Measurements from ENCODE around the gene E4F1.
"Not testable (repeated sequence)": the region's sequence is repeated elsewhere in the genome, so short reads cannot be mapped to it uniquely, and the experiment has no call there.

Gene E4F1

GRCh38 chr16:2244926-2245795 lies 21.8 kb downstream of the E4F1 start:
- no peak for DNase-seq (ENCODE audit: low read depth)

DNA sequence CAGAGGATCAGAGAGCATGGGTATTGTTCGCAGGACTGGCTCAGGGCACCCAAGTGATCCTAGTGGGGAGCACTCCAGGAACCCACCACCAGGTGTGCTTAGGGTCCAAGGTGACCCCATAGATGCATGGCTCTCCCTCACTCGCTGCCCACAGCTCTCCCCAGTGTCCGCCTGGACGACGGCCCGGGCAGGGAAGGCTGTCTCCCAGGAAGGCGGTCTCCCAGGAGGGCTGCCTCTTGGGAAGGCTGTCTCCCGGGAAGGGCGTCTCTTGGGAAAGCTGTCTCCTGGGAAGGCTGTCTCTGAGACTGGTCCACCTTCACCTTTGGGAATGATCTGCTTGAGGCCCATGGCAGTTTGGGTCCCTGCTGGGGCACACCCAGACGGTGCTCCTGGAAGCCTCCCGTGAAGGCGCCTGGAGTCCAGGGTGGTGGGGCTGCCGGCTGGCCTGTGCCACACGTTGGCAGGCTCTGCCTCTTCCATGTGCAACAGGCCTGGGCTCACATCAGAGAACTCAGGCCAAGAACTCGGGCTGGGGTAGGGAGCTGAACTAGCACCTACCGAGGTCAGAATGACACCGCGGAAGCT lies 23.0 kb downstream of the E4F1 start:
- no peak for DNase-seq (ENCODE audit: low read depth)

DNA sequence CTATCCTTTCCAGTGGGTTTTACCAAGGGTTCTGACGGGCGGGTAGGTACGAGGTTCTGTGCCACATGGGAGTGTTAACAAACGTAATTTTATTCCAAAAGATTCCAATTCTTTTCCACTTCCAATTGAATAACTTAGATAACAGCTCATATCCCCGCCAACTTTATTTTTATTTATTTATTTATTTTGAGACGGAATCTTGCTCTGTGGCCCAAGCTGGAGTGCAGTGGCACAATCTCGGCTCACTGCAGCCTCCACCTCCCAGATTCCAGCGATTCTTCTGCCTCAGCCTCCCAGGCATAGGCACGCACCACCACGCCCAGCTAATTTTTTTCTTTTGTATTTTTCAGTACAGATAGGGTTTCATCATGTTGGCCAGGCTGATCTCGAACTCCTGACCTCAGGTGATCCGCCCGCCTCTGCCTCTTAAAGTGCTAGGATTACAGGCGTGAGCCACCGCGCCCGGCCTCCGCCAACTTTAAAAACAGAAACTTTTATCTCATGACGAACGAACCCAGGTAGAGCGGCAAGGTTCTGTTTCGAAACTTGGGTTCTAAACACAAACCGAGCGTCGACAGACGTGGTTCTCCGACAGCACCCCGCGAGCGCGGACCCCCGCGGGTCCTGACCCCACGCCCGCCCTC lies 27.4 kb downstream of the E4F1 start:
- no peak for DNase-seq (ENCODE audit: low read depth)

GRCh38 chr16:2251296-2252111 lies 28.1 kb downstream of the E4F1 start, which contains the start of gene ECI1:
Gene ECI1 (minus strand): TSS chr16:2251587. CDS start chr16:2251566, 21 bp downstream.
- peak; percentile 96 for DNase-seq (ENCODE audit: low read depth)

DNA sequence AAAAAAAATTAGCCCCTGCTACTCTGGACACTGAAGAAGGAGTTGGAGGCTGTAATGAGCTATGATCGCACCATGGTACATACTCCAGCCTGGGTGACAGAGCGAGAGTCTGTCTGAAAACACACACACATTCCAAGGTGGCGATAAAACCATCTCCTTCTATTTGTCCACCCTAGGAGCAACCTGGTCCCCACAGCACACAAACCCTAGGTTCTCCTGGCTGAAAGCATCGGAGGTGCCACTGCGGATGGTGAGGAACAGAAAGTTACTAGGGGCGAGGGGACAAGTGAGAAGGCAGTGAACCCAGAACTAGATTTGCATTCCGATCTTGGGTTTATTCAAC lies 29.4 kb downstream of the E4F1 start:
- no peak for DNase-seq (ENCODE audit: low read depth)

GRCh38 chr16:2253293-2253692 lies 29.9 kb downstream of the E4F1 start:
- DNase-seq (ENCODE audit: low read depth), result no peak

GRCh38 chr16:2256531-2257140 lies 33.2 kb downstream of the E4F1 start:
- DNase-seq (ENCODE audit: low read depth), result no peak

- DNase-seq (ENCODE audit: low read depth), result no peak
Measured at GRCh38 chr16:2257726-2258125, 34.3 kb downstream of the E4F1 start.

- not testable (repeated sequence) for DNase-seq (ENCODE audit: low read depth)
Measured at GRCh38 chr16:2258530-2258929, 35.1 kb downstream of the E4F1 start.

- DNase-seq (ENCODE audit: low read depth), result no peak
Measured at GRCh38 chr16:2260250-2260649, 36.9 kb downstream of the E4F1 start.

DNA sequence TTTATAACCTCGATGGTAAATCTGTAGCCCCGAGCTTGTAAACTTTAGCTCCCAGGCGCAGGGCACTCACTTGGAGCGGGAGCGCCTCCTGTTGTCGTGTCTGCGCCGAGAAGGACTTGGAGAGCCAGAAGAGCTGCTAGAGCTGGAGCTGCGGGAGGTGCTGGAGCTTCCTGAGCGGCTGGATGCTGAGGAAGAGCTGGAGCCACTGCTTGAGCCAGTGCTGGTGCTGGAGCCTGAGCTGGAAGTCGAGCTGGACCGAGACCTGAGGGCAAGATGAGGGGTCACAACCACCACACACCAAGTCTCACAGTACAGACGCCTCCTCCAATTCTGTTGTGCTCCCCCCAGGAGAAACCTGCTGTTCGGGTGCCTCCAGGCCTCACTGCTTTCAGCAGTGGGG lies 39.6 kb downstream of the E4F1 start:
- DNase-seq (ENCODE audit: low read depth), result not testable (repeated sequence)

DNA sequence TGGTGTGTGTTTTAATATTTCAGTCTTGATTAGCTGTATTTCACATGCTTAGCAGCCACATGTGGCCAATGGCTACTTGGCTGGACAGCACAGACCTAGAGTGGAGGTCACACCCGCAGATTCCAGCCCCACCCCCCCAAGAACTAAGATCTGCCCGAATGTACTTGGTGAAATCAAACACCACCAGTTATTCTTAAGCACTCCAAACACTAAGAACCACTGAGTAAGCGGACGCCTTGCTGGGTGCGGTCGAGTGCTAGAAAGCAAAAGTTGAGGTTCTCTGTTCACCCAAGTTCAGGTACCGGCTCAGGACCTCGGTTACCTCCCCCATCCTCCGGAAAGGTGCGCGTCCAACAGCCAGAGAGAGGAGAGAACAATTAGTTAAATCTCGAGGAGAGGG lies 43.5 kb downstream of the E4F1 start:
- DNase-seq (ENCODE audit: low read depth), result peak; percentile 8

GRCh38 chr16:2267505-2267912 lies 44.1 kb downstream of the E4F1 start:
- DNase-seq (ENCODE audit: low read depth), result not testable (repeated sequence)

DNA sequence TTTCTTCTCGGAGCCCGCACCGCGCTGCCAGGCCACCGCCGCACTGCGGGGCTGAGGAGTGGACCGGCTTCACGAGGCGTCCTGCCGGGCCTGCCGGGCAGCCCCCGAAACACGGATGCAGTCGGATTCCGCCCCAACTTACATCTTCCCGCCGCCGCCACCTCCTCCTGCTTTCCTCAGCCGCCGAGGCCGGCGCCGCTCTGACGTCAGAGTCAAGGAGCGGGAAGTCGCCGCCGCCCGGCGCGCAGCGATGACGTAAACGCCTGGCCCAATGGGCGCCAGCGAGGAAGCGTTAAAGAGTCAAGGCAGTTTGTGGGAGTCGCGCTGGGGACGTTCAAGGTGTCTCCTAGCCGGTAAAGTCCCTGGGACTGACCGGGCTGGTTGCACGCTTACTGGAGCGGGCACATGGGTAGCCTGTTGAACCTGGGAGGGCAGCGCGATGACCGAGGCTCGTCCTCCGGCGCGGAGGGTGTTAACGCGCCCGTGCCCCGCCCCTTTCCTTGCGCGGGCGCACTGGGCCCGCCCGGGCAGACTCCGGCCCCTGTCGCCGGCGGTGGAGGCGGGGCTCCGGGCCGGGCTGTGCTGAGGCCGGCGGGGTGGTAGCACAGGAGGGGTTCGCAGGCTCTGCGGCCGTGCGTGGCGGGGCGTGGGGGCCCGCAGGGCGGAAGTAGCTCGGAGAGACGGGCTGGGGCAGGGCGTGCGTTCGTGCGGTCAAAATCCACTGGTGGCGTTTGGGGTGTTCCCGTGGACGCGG lies 44.7 kb downstream of the E4F1 start, which contains the start of gene RNPS1:
TSS of gene RNPS1 (minus strand) at position 214 of the 754 bp plus-strand sequence. CDS start 3,483 bp downstream, outside the sequence.
- DNase-seq (ENCODE audit: low read depth), result peak; percentile 93

DNA sequence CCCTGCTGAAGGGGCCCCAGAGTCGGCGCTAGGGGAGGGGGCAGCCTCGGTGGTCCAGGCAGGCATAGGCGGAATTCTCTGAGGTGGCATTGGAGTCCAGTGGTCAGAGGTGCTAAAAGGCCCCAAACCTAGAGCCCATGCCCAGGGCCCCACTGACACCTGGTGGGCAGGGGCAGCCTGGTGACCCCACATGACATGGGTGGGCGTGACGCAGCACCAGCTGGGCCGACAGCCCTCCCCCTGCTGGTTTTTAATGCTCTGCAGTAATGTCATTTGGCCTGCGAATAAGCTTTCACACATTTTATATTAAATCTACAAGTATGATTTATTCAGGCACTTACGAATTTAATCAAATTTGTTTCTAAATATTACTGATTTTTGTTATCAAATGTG lies 46.7 kb downstream of the E4F1 start:
- DNase-seq (ENCODE audit: low read depth), result no peak

GRCh38 chr16:2270588-2271470 lies 47.4 kb downstream of the E4F1 start:
- no peak for DNase-seq (ENCODE audit: low read depth)

GRCh38 chr16:2271848-2272461 lies 48.6 kb downstream of the E4F1 start:
- no peak for DNase-seq (ENCODE audit: low read depth)

- no peak for DNase-seq (ENCODE audit: low read depth)
Measured at GRCh38 chr16:2273484-2273883, 50.1 kb downstream of the E4F1 start.

DNA sequence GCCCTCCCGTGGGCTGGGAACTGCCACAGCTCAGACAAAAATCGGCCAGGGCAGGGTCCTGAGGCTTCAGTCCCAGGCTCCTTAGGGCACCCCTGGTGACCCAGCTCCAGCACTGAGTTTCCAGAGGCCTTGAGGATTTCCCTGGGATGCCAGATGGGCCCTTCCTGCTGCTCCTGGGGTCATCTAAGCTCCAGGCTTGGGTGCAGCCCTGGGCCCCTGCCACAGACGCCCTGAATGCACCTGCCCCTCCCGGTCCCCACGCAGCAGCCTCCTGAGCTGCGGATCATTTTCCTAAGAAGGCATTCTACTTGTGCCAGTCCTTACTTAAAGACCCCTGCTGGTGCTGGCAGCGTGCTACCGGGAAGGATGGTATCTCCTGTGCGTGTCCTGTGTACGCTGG lies 50.5 kb downstream of the E4F1 start:
- DNase-seq (ENCODE audit: low read depth), result no peak

Data from fibroblast of gingiva (primary cell).